Endothelial cell of umbilical vein (primary cell): ENCODE measurements around the gene POLR2L. TPM values are rescaled to one million over a fixed set of nuclear protein-coding genes. Genes with fewer than 3 reads are reported as not detected.

Experiments used
- BruUV-seq: library from RNA; stranded (reverse); fragments of 400-500 nt; replicated peaks from 2 replicates; lab custom pipeline; 2021; lab: Mats Ljungman, UMichigan
- CTCF ChIA-PET: fragments of 300-600, 350-600 bp; sonication (Branson Sonifier 250); formaldehyde crosslinking; loops from one replicate; lab custom pipeline; 2021; ENCODE audit warnings: antibody characterized with exemption, inconsistent platforms; lab: Charles Lee
- POLR2A ChIA-PET: fragments of 300-600, 350-600 bp; sonication (Branson Sonifier 250); formaldehyde crosslinking; loops from one replicate; lab custom pipeline; 2021; ENCODE audit warnings: antibody characterized with exemption, inconsistent platforms; lab: Charles Lee
- DNase-seq: peaks from one replicate; pipeline ENCODE4 v3.0.0-alpha.2; 2011; ENCODE audit warnings: low read depth, low spot score
- FAIRE-seq: peaks from 2 replicates; lab custom pipeline; 2011; peaks lifted over from hg19 to GRCh38; lab: Jason Lieb, UNC
- H2AFZ ChIP-seq: 2 replicates; pipeline ENCODE4 v1.6.0; 2012; ENCODE audit warnings: low read depth, low read length, control low read depth, inconsistent platforms
- H3K27ac ChIP-seq: 2 replicates; pipeline ENCODE4 v1.5.1; 2011; ENCODE audit warnings: low read depth, mild to moderate bottlenecking, control low read depth, low read length, moderate library complexity; ENCODE audit not compliant: insufficient read depth
- H3K27me3 ChIP-seq, 2 experiments: 2 replicates each; pipeline versions ENCODE4 v1.6.0 to v1.6.1; 2011; ENCODE audit warnings: low read length in 2 of 2, mixed read lengths in 1 of 2; ENCODE audit not compliant: control insufficient read depth in 2 of 2, insufficient read depth in 2 of 2
- H3K36me3 ChIP-seq, 2 experiments: 2 replicates in 1 of 2; 3 replicates in 1 of 2; pipeline ENCODE4 v1.5.1; 2011; ENCODE audit warnings: low read length in 2 of 2, mild to moderate bottlenecking in 1 of 2, moderate library complexity in 1 of 2; ENCODE audit not compliant: control insufficient read depth in 2 of 2, insufficient read depth in 2 of 2; ENCODE audit errors: extremely low read depth in 1 of 2
- H3K4me1 ChIP-seq: 3 replicates; pipeline ENCODE4 v1.5.1; 2011; ENCODE audit warnings: mild to moderate bottlenecking, low read length; ENCODE audit not compliant: control insufficient read depth, insufficient read depth; ENCODE audit errors: extremely low read depth
- H3K4me2 ChIP-seq: 2 replicates; pipeline ENCODE4 v1.6.1; 2011; ENCODE audit warnings: low read length, control low read depth, mixed read lengths; ENCODE audit not compliant: insufficient read depth
- H3K4me3 ChIP-seq, 3 experiments: fragments of 200-600 bp in 1 of 3; sonication (generic), shearing (Covaris generic) in 1 of 3; replicated peaks in 1 of 3; 2 replicates each; pipeline ENCODE4 v1.5.1; 2011 to 2016; ENCODE audit warnings: control low read depth in 3 of 3, low read length in 3 of 3, mild to moderate bottlenecking in 2 of 3, inconsistent platforms in 1 of 3, low read depth in 1 of 3, moderate library complexity in 1 of 3; ENCODE audit not compliant: insufficient read depth in 1 of 3
- H3K79me2 ChIP-seq: 2 replicates; pipeline ENCODE4 v1.6.0; 2012; ENCODE audit warnings: low read length, inconsistent platforms; ENCODE audit not compliant: control insufficient read depth, insufficient read depth
- H3K9ac ChIP-seq: replicated peaks from 2 replicates; pipeline ENCODE3; 2011; ENCODE audit warnings: low read length, control low read depth; ENCODE audit not compliant: insufficient read depth; ENCODE audit errors: extremely low read depth
- H3K9me1 ChIP-seq: replicated peaks from 3 replicates; pipeline ENCODE4 v1.6.0; 2011; ENCODE audit warnings: mild to moderate bottlenecking, low read length; ENCODE audit not compliant: control insufficient read depth, insufficient read depth; ENCODE audit errors: extremely low read depth
- H3K9me3 ChIP-seq: replicated peaks from 2 replicates; pipeline ENCODE4 v1.5.1; 2012; ENCODE audit warnings: low read length, inconsistent platforms; ENCODE audit not compliant: control insufficient read depth, insufficient read depth
- H4K20me1 ChIP-seq: replicated peaks from 2 replicates; pipeline ENCODE3; 2011; ENCODE audit warnings: mild to moderate bottlenecking, low read length; ENCODE audit not compliant: control insufficient read depth, insufficient read depth; ENCODE audit errors: extremely low read depth
- CTCF ChIP-seq, 2 donors: IDR thresholded peaks; 1 replicate in 1 of 2; 2 replicates in 1 of 2; pipeline ENCODE4 v1.5.1; 2011; ENCODE audit warnings: low read length in 2 of 2, mild to moderate bottlenecking in 2 of 2, moderate library complexity in 2 of 2, control low read depth in 1 of 2, inconsistent platforms in 1 of 2, low read depth in 1 of 2; ENCODE audit not compliant: insufficient read depth in 1 of 2; ENCODE audit errors: extremely low read depth in 1 of 2
- EZH2 ChIP-seq: IDR thresholded peaks from 2 replicates; pipeline ENCODE4 v1.6.1; 2012; ENCODE audit warnings: borderline replicate concordance, low read depth, mild to moderate bottlenecking, moderate library complexity, low read length, inconsistent platforms; ENCODE audit not compliant: severe bottlenecking
- FOS ChIP-seq: IDR thresholded peaks from 2 replicates; pipeline ENCODE4 v1.6.1; 2011; ENCODE audit warnings: mild to moderate bottlenecking, low read length, moderate library complexity, borderline replicate concordance; ENCODE audit not compliant: insufficient read depth
- GATA2 ChIP-seq: IDR thresholded peaks from 2 replicates; pipeline ENCODE4 v1.7.0; 2011; ENCODE audit warnings: low read depth, mild to moderate bottlenecking, moderate library complexity, mixed read lengths, low read length; ENCODE audit not compliant: insufficient read length, insufficient read depth
- JUN ChIP-seq: IDR thresholded peaks from 2 replicates; pipeline ENCODE4 v1.6.1; 2011; ENCODE audit warnings: borderline replicate concordance, low read depth; ENCODE audit not compliant: insufficient read length, insufficient read depth
- POLR2A ChIP-seq: IDR thresholded peaks from 2 replicates; pipeline ENCODE4 v1.6.1; 2012; ENCODE audit warnings: low read depth, mild to moderate bottlenecking, control low read depth, low read length
- POLR2AphosphoS5 ChIP-seq: IDR thresholded peaks from 2 replicates; pipeline ENCODE4 v1.6.1; 2012; ENCODE audit warnings: low read depth, mild to moderate bottlenecking, control low read depth, low read length, moderate library complexity; ENCODE audit not compliant: insufficient read depth
- dilution Hi-C: fragments of 300-500 bp; cut with MboI; formaldehyde crosslinking; loops from one replicate; pipeline ENCODE4 v1.15.0; 2019; ENCODE audit warnings: low sequenced_read_pairs; ENCODE audit not compliant: extremely low pct_ligation_motif_present
- intact Hi-C: fragments of 100-400 bp; cut with micrococcal nuclease; formaldehyde crosslinking; loops from one replicate; pipeline ENCODE4 v1.10.0; 2022
- polyA plus RNA-seq, 4 experiments: library from polyadenylated mRNA; depleted of rRNA in 3 of 4; stranded (reverse) in 3 of 4; unstranded in 1 of 4; fragments of >200 nt; gene quantifications; 2 replicates each; pipeline versions ENCODE4 v1.2.1 to v1.2.3, GENCODE V29; 2011 to 2012; ENCODE audit warnings: missing spikeins in 1 of 4
- total RNA-seq: library from RNA; stranded (reverse); gene quantifications from 2 replicates; pipeline ENCODE4 v1.2.3, GENCODE V29; 2021
- TF ChIP-seq, protein P1 (sequence below): IDR thresholded peaks from 2 replicates; pipeline ENCODE4 v1.6.1; 2011; ENCODE audit not compliant: insufficient read depth, insufficient read length

Gene POLR2L
- total and polyA plus RNA-seq, 2 donors (not counting 3 experiments of a cell fraction or from before 2014, with no cell fraction given), result 146 to 259 TPM

DNA sequence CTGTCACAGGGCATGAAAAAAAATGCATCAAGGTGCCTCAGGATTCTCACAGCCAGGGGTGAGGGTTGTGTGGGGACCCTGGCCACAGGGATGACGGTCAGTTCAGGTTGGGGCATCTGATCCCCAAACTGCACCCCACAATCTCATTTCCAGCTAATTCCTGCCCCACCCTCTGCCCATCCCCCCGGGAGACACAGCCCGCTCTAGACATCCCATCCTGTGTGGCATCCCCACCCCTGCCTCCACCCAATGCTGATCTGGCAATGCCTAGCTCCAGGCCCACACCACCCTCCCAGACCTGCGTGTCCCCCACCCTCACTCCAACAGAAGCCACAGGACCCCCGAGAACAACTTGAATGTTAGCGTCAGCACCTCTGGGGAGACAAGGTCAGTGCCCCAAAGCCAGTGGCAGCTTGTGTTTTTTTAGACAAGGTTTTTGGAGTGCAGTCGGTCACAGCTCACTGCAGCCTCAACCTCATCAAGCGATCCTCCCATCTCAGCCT, 25.6 kb upstream of the POLR2L start:
- DNase-seq (no peak), FAIRE-seq (no peak)
- POLR2A ChIA-PET, result no interaction called here
- CTCF ChIA-PET, result interaction anchor here (0.8 to 1.9 kb wide), 4 partner anchors 13 to 183 kb away, joined by 3 to 4 read pairs (median 3); no protein-coding TSS in a partner anchor
- Histone ChIP-seq H3K27me3 (no peaks in the 10 kb centered on the region), H3K9me3 (no peaks in the 10 kb centered on the region), H2AFZ (no peak overlapping the region), H3K79me2 (no peaks in the 10 kb centered on the region), H3K4me3 (no peak overlapping the region), H3K9me1 (no peaks in the 10 kb centered on the region), H3K27ac (no peak overlapping the region), H3K4me2 (no peak overlapping the region), H3K4me1 (no peaks in the 10 kb centered on the region), H4K20me1 (no peaks in the 10 kb centered on the region), H3K36me3 (peaks cover 0 to 9% of the 10 kb centered on the region in 2 experiments), H3K9ac (no peak overlapping the region)
- no peak for TF ChIP-seq EZH2
- TF ChIP-seq, protein P1, sequence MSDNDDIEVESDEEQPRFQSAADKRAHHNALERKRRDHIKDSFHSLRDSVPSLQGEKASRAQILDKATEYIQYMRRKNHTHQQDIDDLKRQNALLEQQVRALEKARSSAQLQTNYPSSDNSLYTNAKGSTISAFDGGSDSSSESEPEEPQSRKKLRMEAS, result no peak
- no peak for TF ChIP-seq POLR2AphosphoS5
- TF ChIP-seq JUN, result no peak
- no peak for TF ChIP-seq POLR2A
- no peak for TF ChIP-seq CTCF (IDR thresholded peaks at IDR 0.05; ENCODE audit: extremely low read depth in 1 of 2, insufficient read depth in 1 of 2, low read depth in 1 of 2, low read length in 2 of 2)
- no peak for TF ChIP-seq FOS
- no peak for TF ChIP-seq GATA2
- intact Hi-C loops, result no loop called here
- BruUV-seq, result no TSS peak
- dilution Hi-C loops, result no loop called here
